ENCODE data around the gene COL23A1.

DNA sequence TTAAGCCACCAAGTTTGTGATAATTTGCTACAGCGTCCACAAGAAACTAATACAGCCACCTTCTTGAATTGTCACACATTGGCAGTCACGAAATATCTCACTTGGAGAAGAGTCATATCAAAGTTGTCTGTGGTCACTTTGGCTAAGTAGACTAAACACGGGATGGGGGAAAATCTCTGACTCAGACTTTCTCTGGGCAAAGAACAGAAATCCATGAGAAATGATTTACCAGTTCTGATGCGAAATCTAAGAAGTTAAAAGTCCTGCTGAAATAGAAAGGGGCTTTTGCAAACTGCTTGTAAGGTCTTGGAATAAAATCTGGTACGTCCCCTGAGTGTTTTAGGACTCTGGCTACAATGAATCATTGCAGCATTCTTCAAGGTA, 158.4 kb downstream of the COL23A1 start:
- no peak for TF ChIP-seq CTCF (IDR thresholded peaks at IDR 0.05)
- no peak for TF ChIP-seq EZH2 (IDR thresholded peaks at IDR 0.05; ENCODE audit: borderline replicate concordance, insufficient read depth, low read depth, low read length, poor library complexity, severe bottlenecking)

Data from B cell (primary cell).